GM12878 (cell line): ENCODE measurements around the gene GID8. TPM values are rescaled to one million over a fixed set of nuclear protein-coding genes. Genes with fewer than 3 reads are reported as not detected.

Source experiments
- BCL11A ChIP-seq: IDR thresholded peaks from 2 replicates; pipeline ENCODE4 v1.6.1; 2011; ENCODE audit warnings: low read depth, low read length
- CHD4 ChIP-seq: fragments of 200-600 bp; sonication (generic); IDR thresholded peaks from 2 replicates; pipeline ENCODE4 v1.6.1; 2016; ENCODE audit warnings: mild to moderate bottlenecking
- EGR1 ChIP-seq, 2 experiments: IDR thresholded peaks; 1 replicate in 1 of 2; 2 replicates in 1 of 2; pipeline ENCODE4 v1.6.1; 2011 to 2012; ENCODE audit warnings: low read depth in 2 of 2, low read length in 2 of 2, borderline replicate concordance in 1 of 2, mild to moderate bottlenecking in 1 of 2, moderate library complexity in 1 of 2
- EP300 ChIP-seq, 2 experiments: fragments of 150-350 bp in 1 of 2; IDR thresholded peaks; 2 replicates each; pipeline ENCODE4 v1.6.1; 2011 to 2012; ENCODE audit warnings: low read depth in 2 of 2, low read length in 2 of 2, borderline replicate concordance in 1 of 2, improper control_type of control experiment in 1 of 2, inconsistent platforms in 1 of 2; ENCODE audit not compliant: control insufficient read depth in 1 of 2
- EZH2 ChIP-seq: IDR thresholded peaks from 2 replicates; pipeline ENCODE4 v1.6.1; 2012; ENCODE audit warnings: low read depth, mild to moderate bottlenecking, control low read depth, inconsistent platforms, low read length, borderline replicate concordance; ENCODE audit not compliant: control insufficient read depth
- HCFC1 ChIP-seq: fragments of 150-350 bp; IDR thresholded peaks from 2 replicates; pipeline ENCODE4 v1.6.1; 2014; ENCODE audit warnings: low read length
- HDGF ChIP-seq: fragments of 450-650 bp; IDR thresholded peaks from 2 replicates; pipeline ENCODE4 v1.6.1; 2016; ENCODE audit warnings: antibody characterized with exemption
- IKZF2 ChIP-seq, 2 experiments: fragments of 450-650 bp; IDR thresholded peaks; 2 replicates each; pipeline ENCODE4 v1.6.1; 2017; ENCODE audit warnings: mild to moderate bottlenecking in 2 of 2, moderate library complexity in 2 of 2
- IRF4 ChIP-seq: IDR thresholded peaks from 2 replicates; pipeline ENCODE4 v1.6.1; 2011; ENCODE audit warnings: low read depth, low read length
- NR2F1 ChIP-seq: fragments of 450-650 bp; conservative IDR thresholded peaks from 2 replicates; pipeline ENCODE4 v1.6.1; 2017; ENCODE audit warnings: mild to moderate bottlenecking
- POU2F2 ChIP-seq: IDR thresholded peaks from 3 replicates; pipeline ENCODE4 v1.6.1; 2011; ENCODE audit warnings: low read depth, mild to moderate bottlenecking, low read length, borderline replicate concordance
- SUZ12 ChIP-seq: fragments of 200-600 bp; sonication (generic); IDR thresholded peaks from one replicate; pipeline ENCODE4 v1.6.1; 2018; ENCODE audit warnings: antibody characterized with exemption, mild to moderate bottlenecking; ENCODE audit not compliant: unreplicated experiment
- TAF1 ChIP-seq: IDR thresholded peaks from 2 replicates; pipeline ENCODE4 v1.6.1; 2011; ENCODE audit warnings: mild to moderate bottlenecking, low read depth, low read length, borderline replicate concordance
- TCF3 ChIP-seq: IDR thresholded peaks from 2 replicates; pipeline ENCODE4 v1.6.1; 2012; ENCODE audit warnings: low read depth, mild to moderate bottlenecking, low read length, borderline replicate concordance; ENCODE audit not compliant: insufficient read depth
- ZNF217 ChIP-seq: fragments of 450-650 bp; IDR thresholded peaks from 2 replicates; pipeline ENCODE4 v1.6.1; 2017; ENCODE audit warnings: antibody characterized with exemption, mild to moderate bottlenecking
- ZNF274 ChIP-seq: IDR thresholded peaks from one replicate; pipeline ENCODE4 v1.8.0; 2011; ENCODE audit not compliant: insufficient read length, insufficient read depth
- polyA plus RNA-seq, 11 experiments: library from polyadenylated mRNA; depleted of rRNA in 4 of 11; unstranded in 6 of 11; stranded (reverse) in 5 of 11; fragments of >200 nt; fragmentation: Nextera tagmentation in 4 of 11; fragmentation: Illumina TruSeq in 1 of 11; extraction: Ambion mirVana in 4 of 11; extraction: Trizol in 1 of 11; gene quantifications; 1 replicate in 1 of 11; 2 replicates in 10 of 11; pipeline versions ENCODE4 v1.2.1 to v1.2.3, GENCODE V29; 2011 to 2016; ENCODE audit warnings: inconsistent platforms in 2 of 11, missing spikeins in 2 of 11, low read depth in 1 of 11
- total RNA-seq, 4 experiments: library from RNA; depleted of rRNA in 3 of 4; stranded (reverse); fragments of >200 nt in 3 of 4; fragmentation: Illumina TruSeq in 1 of 4; extraction: Trizol in 1 of 4; gene quantifications; 2 replicates each; pipeline versions ENCODE4 v1.2.1 to v1.2.3, GENCODE V29; 2013 to 2021
- TF ChIP-seq, protein P1 (sequence below): fragments of 450-650 bp; IDR thresholded peaks from 2 replicates; pipeline ENCODE4 v1.6.1; 2016; ENCODE audit warnings: mild to moderate bottlenecking, moderate library complexity, borderline replicate concordance
- TF ChIP-seq, protein P2 (sequence below): fragments of 450-650 bp; IDR thresholded peaks from 2 replicates; pipeline ENCODE4 v1.6.1; 2017; ENCODE audit warnings: mild to moderate bottlenecking, moderate library complexity
- TF ChIP-seq, protein P3 (sequence below): fragments of 450-650 bp; conservative IDR thresholded peaks from 2 replicates; pipeline ENCODE4 v1.6.1; 2017; ENCODE audit warnings: mild to moderate bottlenecking, moderate library complexity

The GID8 gene
- total and polyA plus RNA-seq, 10 of the 15 experiments (the other 5 are each of a cell fraction or from before 2014, with no cell fraction given): 12.0 to 33.8 (median 22.2) TPM

DNA sequence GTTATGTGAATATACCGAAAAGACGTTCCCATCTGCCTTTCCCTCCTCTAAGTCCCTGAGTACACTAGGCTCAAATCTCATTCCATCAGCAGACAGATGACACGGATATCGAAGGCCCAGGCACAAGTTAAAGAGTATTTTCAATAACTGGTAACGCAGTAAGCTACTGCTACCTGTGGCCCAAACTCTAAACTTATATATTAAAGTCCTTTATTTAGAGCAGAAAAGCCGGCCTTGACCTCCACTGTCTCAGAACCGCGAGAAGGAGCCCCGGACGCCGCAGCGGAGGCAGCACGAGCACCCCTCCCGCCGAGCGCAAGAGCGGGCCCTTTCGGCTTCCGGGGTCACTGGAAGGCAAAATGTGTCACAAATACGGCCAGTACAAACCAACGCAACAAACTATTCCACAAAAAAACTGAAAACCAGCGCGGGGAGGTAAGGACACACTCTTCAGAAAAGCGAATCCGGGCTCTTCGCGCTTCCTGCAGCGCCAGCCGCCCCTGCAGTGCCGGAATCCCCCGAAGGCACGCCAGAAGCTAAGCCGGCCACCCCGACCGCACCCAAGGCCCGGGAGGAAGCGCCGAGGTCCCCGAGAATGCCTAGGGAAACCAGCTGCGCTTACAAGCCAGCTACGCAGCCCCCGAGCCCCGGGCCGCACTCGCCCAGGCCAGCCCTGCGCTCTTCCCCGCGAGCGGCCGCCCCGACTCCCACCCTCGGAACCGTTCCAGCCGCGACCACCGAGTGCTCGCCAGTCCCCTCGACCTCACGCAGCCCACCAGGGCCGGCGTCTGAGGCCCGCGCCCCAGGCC lies 12.3 kb upstream of the GID8 start (continued):
- no peak for TF ChIP-seq ZNF274
- no peak for TF ChIP-seq ZNF217
- no peak for TF ChIP-seq EGR1 (IDR thresholded peaks at IDR 0.05; ENCODE audit: borderline replicate concordance in 1 of 2, low read depth in 2 of 2, low read length in 2 of 2)
- TF ChIP-seq, protein P1, sequence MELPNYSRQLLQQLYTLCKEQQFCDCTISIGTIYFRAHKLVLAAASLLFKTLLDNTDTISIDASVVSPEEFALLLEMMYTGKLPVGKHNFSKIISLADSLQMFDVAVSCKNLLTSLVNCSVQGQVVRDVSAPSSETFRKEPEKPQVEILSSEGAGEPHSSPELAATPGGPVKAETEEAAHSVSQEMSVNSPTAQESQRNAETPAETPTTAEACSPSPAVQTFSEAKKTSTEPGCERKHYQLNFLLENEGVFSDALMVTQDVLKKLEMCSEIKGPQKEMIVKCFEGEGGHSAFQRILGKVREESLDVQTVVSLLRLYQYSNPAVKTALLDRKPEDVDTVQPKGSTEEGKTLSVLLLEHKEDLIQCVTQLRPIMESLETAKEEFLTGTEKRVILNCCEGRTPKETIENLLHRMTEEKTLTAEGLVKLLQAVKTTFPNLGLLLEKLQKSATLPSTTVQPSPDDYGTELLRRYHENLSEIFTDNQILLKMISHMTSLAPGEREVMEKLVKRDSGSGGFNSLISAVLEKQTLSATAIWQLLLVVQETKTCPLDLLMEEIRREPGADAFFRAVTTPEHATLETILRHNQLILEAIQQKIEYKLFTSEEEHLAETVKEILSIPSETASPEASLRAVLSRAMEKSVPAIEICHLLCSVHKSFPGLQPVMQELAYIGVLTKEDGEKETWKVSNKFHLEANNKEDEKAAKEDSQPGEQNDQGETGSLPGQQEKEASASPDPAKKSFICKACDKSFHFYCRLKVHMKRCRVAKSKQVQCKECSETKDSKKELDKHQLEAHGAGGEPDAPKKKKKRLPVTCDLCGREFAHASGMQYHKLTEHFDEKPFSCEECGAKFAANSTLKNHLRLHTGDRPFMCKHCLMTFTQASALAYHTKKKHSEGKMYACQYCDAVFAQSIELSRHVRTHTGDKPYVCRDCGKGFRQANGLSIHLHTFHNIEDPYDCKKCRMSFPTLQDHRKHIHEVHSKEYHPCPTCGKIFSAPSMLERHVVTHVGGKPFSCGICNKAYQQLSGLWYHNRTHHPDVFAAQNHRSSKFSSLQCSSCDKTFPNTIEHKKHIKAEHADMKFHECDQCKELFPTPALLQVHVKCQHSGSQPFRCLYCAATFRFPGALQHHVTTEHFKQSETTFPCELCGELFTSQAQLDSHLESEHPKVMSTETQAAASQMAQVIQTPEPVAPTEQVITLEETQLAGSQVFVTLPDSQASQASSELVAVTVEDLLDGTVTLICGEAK: no peak
- TF ChIP-seq IKZF2 (IDR thresholded peaks at IDR 0.05): no peak
- TF ChIP-seq SUZ12: no peak
- no peak for TF ChIP-seq EP300 (IDR thresholded peaks at IDR 0.05; ENCODE audit: borderline replicate concordance in 1 of 2, control insufficient read depth in 1 of 2, low read depth in 2 of 2, low read length in 2 of 2)
- no peak for TF ChIP-seq POU2F2
- TF ChIP-seq TAF1: no peak
- TF ChIP-seq EZH2: no peak
- TF ChIP-seq, protein P2, sequence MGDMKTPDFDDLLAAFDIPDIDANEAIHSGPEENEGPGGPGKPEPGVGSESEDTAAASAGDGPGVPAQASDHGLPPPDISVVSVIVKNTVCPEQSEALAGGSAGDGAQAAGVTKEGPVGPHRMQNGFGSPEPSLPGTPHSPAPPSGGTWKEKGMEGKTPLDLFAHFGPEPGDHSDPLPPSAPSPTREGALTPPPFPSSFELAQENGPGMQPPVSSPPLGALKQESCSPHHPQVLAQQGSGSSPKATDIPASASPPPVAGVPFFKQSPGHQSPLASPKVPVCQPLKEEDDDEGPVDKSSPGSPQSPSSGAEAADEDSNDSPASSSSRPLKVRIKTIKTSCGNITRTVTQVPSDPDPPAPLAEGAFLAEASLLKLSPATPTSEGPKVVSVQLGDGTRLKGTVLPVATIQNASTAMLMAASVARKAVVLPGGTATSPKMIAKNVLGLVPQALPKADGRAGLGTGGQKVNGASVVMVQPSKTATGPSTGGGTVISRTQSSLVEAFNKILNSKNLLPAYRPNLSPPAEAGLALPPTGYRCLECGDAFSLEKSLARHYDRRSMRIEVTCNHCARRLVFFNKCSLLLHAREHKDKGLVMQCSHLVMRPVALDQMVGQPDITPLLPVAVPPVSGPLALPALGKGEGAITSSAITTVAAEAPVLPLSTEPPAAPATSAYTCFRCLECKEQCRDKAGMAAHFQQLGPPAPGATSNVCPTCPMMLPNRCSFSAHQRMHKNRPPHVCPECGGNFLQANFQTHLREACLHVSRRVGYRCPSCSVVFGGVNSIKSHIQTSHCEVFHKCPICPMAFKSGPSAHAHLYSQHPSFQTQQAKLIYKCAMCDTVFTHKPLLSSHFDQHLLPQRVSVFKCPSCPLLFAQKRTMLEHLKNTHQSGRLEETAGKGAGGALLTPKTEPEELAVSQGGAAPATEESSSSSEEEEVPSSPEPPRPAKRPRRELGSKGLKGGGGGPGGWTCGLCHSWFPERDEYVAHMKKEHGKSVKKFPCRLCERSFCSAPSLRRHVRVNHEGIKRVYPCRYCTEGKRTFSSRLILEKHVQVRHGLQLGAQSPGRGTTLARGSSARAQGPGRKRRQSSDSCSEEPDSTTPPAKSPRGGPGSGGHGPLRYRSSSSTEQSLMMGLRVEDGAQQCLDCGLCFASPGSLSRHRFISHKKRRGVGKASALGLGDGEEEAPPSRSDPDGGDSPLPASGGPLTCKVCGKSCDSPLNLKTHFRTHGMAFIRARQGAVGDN: no peak
- no peak for TF ChIP-seq HCFC1
- TF ChIP-seq CHD4: no peak
- TF ChIP-seq HDGF: no peak
- no peak for TF ChIP-seq BCL11A
- TF ChIP-seq TCF3: no peak
- TF ChIP-seq, protein P3, sequence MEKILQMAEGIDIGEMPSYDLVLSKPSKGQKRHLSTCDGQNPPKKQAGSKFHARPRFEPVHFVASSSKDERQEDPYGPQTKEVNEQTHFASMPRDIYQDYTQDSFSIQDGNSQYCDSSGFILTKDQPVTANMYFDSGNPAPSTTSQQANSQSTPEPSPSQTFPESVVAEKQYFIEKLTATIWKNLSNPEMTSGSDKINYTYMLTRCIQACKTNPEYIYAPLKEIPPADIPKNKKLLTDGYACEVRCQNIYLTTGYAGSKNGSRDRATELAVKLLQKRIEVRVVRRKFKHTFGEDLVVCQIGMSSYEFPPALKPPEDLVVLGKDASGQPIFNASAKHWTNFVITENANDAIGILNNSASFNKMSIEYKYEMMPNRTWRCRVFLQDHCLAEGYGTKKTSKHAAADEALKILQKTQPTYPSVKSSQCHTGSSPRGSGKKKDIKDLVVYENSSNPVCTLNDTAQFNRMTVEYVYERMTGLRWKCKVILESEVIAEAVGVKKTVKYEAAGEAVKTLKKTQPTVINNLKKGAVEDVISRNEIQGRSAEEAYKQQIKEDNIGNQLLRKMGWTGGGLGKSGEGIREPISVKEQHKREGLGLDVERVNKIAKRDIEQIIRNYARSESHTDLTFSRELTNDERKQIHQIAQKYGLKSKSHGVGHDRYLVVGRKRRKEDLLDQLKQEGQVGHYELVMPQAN: no peak
- peak; percentile 30; the same call in 1 of the 2 replicates for TF ChIP-seq NR2F1
- TF ChIP-seq IRF4: no peak
